GM19240 (cell line): ENCODE data around the gene MXD4.
"Not testable (repeated sequence)": the region's sequence is repeated elsewhere in the genome, so short reads cannot be mapped to it uniquely, and the experiment has no call there.

Experiments used
- DNase-seq: peaks from one replicate; pipeline ENCODE4 v3.0.0; 2011; ENCODE audit warnings: low spot score; ENCODE audit not compliant: insufficient read length

MXD4 gene

GRCh38 chr4:2226261-2226660, 35.6 kb downstream of the MXD4 start:
- no peak for DNase-seq

DNA sequence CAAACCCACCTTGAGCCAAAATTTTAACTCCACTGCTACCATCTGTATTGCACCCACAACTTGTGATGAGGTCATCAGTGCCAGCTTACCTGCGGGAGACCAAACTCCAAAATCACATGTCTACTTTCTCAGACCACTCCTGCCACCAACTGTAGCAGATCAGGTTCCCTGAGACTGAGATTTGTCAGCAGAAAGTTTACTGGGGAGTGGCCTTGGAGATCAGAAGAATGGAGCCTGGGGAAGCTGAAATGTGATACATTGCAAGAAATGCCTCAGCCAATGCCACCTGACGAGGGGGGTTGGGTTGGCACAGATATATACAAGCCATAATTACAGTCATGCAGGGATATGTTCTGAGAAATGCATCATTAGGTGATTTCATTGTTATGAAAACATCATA, 39.1 kb downstream of the MXD4 start:
- DNase-seq, result no peak

DNA sequence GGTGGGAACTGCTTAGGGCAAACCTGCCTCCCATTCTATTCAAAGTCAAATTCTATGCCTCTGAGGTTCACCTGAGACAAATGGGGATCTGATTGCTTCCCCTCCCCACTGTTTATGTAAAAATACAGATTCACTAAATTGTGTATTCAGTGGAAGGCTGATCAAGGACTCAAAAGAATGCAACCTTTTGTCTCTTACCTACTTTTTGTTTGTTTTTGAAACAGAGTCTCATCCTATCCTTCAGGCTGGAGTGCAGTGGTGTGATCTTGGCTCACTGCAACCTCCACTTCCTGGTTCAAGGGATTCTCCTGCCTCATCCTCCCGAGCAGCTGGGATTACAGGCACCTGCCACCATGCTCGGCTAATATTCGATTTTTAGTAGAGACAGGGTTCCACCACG, 40.5 kb downstream of the MXD4 start:
- not testable (repeated sequence) for DNase-seq

DNA sequence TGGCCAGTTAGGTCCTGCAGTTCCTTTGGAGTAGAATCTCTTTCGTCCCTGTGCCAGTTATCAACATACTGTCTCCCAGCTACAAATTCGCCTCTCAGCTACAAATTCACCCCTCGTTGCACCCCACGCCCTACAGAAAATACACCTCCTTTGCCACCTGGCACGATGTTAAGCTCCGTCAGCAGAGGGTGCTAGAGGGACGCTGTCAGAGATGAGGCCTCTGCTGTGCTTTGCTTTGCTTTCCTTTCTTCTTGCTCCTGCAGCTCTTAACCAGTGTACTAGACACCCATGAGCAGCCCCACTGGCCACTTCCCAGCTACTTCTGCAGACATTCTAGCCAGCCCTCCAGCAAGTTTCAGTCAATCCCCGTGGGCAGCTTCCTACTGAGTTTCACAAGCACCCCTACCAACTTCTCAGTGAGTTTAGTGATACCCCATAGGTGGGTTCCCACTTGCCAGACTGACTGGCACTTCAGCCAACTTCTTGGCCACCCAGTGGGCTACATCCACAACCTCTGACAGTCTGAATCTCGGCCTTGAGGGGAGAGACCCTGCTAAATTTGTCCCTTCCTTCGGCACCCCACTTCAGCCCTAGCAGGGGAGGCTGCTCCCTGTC, 41.8 kb downstream of the MXD4 start:
- DNase-seq, result peak; percentile 40

DNA sequence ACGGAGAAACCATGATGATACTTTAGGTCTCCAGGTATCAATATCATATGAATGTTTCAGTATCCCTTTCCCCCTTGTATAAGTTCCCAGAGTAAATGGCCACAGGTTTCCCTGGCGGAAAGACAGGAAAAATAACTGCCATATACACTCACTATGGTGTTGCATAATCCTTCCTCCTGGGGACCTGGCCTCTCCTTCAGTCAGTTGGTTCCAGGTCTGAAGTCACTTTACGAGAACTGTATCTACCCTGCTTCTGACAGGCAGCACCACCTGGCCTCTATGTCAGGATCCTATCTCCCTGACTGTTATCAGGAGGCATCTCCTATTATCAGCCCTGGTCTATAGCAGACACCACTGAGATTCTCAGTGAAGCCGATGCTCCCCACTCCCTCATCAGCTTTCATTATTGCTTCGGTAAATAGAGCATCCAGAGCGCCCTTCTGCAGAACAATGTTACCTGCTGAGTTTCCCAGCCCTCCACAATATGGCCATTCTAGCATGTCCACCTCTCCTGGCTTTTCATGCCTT, 42.6 kb downstream of the MXD4 start:
- no peak for DNase-seq

DNA sequence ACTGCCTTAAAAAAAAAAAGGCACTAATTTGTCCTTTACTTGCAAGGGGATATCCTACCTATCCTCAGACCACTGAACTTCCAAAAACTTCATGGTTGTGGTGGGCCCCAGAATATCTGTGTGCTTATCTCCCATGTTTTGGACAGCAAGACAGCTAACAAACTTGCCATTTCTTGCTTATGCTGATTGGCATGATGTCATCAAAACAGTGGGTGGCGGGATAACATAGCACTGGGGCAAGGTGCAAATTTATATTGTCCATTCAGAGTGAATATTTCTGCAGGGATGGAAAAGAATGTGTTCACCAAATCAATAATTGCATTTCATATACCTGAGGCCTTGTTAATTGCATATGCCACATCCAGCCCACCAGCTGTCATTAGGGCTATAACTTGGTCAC, 43.5 kb downstream of the MXD4 start:
- DNase-seq, result no peak

- no peak for DNase-seq
Measured at GRCh38 chr4:2217726-2218125, 44.2 kb downstream of the MXD4 start.

DNA sequence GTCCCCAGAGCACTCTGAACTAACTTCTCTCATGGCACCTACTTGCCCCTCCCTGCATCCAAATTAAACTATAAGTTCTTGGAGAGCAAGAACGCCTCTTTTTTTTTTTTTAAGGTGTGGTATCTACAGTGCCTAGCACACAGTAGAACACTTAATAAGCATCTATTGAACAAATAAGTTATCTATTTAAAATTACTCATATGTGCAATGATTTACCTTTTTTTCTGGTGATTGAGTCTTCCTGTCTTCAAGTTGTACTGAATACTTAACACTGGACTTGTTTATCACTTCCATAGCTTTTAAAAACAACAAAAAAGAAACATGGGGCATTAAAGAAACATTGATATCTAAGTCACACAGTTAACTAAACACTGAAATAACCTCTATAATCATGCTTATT, 49.1 kb downstream of the MXD4 start:
- DNase-seq, result no peak

- not testable (repeated sequence) for DNase-seq
Measured at GRCh38 chr4:2202789-2203188, 59.1 kb downstream of the MXD4 start.
